HG03520 (cell line): Measurements from ENCODE around the gene IL34.
"Not testable (repeated sequence)": the region's sequence is repeated elsewhere in the genome, so short reads cannot be mapped to it uniquely, and the experiment has no call there.

ENCODE experiments used
- ATAC-seq: cut with Tn5 transposase; IDR thresholded peaks from one replicate; pipeline ENCODE4 v1.9.1; 2021; ENCODE audit warnings: mild to moderate bottlenecking, moderate library complexity; ENCODE audit not compliant: unreplicated experiment

IL34 gene

GRCh38 chr16:70646260-70647241, at the start of gene IL34:
Gene IL34 (plus strand): TSS chr16:70646559. CDS start chr16:70646948, 389 bp downstream.
- ATAC-seq, result no peak

GRCh38 chr16:70597135-70597835, 49.1 kb upstream of the IL34 start:
- ATAC-seq, result no peak

- ATAC-seq, result no peak
Observed at GRCh38 chr16:70598937-70599503, 47.3 kb upstream of the IL34 start.

- ATAC-seq, result no peak
Observed at GRCh38 chr16:70600730-70601129, 45.6 kb upstream of the IL34 start.

- ATAC-seq, result no peak
Observed at GRCh38 chr16:70601576-70602575, 44.5 kb upstream of the IL34 start.

- no peak for ATAC-seq
Observed at GRCh38 chr16:70602831-70603230, 43.5 kb upstream of the IL34 start.

GRCh38 chr16:70604407-70605282, 41.7 kb upstream of the IL34 start:
- no peak for ATAC-seq

- ATAC-seq, result no peak
Observed at GRCh38 chr16:70605283-70605657, 41.1 kb upstream of the IL34 start.

- no peak for ATAC-seq
Observed at GRCh38 chr16:70608521-70608920, 37.8 kb upstream of the IL34 start.

GRCh38 chr16:70610273-70611223, 35.8 kb upstream of the IL34 start:
- ATAC-seq, result no peak

- no peak for ATAC-seq
Observed at GRCh38 chr16:70611224-70611598, 35.1 kb upstream of the IL34 start.

GRCh38 chr16:70611785-70612303, 34.5 kb upstream of the IL34 start:
- ATAC-seq, result no peak

- no peak for ATAC-seq
Observed at GRCh38 chr16:70612931-70613330, 33.4 kb upstream of the IL34 start.

- no peak for ATAC-seq
Observed at GRCh38 chr16:70614208-70614951, 32.0 kb upstream of the IL34 start.

- ATAC-seq, result no peak
Observed at GRCh38 chr16:70615945-70616344, 30.4 kb upstream of the IL34 start.

- not testable (repeated sequence) for ATAC-seq
Observed at GRCh38 chr16:70621864-70622263, 24.5 kb upstream of the IL34 start.

- no peak for ATAC-seq
Observed at GRCh38 chr16:70627696-70628095, 18.7 kb upstream of the IL34 start.
